Keratinocyte (primary cell): Measurements from ENCODE around the gene ARMS2. TPM values are rescaled to one million over a fixed set of nuclear protein-coding genes. Genes with fewer than 3 reads are reported as not detected.

Experiments
- DNase-seq: peaks from one replicate; pipeline ENCODE4 v3.0.0-alpha.2; 2011; ENCODE audit warnings: low read depth, missing footprints, low spot score
- FAIRE-seq: peaks from 2 replicates; lab custom pipeline; 2011; peaks lifted over from hg19 to GRCh38; lab: Jason Lieb, UNC
- H2AFZ ChIP-seq: 2 replicates; pipeline ENCODE4 v1.6.0; 2012; ENCODE audit warnings: low read length, control low read depth, inconsistent platforms; ENCODE audit not compliant: control insufficient read depth
- H3K27ac ChIP-seq: 2 replicates; pipeline ENCODE4 v1.5.1; 2011; ENCODE audit warnings: low read length; ENCODE audit not compliant: control insufficient read depth, insufficient read depth
- H3K27me3 ChIP-seq: 3 replicates; pipeline ENCODE4 v1.6.0; 2011; ENCODE audit warnings: low read length; ENCODE audit not compliant: control insufficient read depth, insufficient read depth; ENCODE audit errors: extremely low read depth
- H3K36me3 ChIP-seq, 2 experiments: 2 replicates in 1 of 2; 3 replicates in 1 of 2; pipeline ENCODE4 v1.5.1; 2011; ENCODE audit warnings: low read length in 2 of 2, mild to moderate bottlenecking in 1 of 2; ENCODE audit not compliant: control insufficient read depth in 2 of 2, insufficient read depth in 2 of 2; ENCODE audit errors: extremely low read depth in 1 of 2
- H3K4me1 ChIP-seq: 3 replicates; pipeline ENCODE4 v1.5.1; 2011; ENCODE audit warnings: low read length; ENCODE audit not compliant: control insufficient read depth, insufficient read depth; ENCODE audit errors: extremely low read depth
- H3K4me2 ChIP-seq: 3 replicates; pipeline ENCODE4 v1.6.0; 2011; ENCODE audit warnings: low read depth, low read length; ENCODE audit not compliant: control insufficient read depth, insufficient read depth; ENCODE audit errors: extremely low read depth
- H3K4me3 ChIP-seq, 3 experiments: fragments of 200-600 bp in 1 of 3; sonication (generic) in 1 of 3; 2 replicates in 2 of 3; 3 replicates in 1 of 3; pipeline ENCODE4 v1.5.1; 2011 to 2016; ENCODE audit warnings: low read length in 3 of 3, mild to moderate bottlenecking in 3 of 3, control low read depth in 2 of 3, inconsistent platforms in 1 of 3, low read depth in 1 of 3, mixed read lengths in 1 of 3, mixed run types in 1 of 3, moderate library complexity in 1 of 3; ENCODE audit not compliant: control insufficient read depth in 2 of 3, insufficient read depth in 2 of 3; ENCODE audit errors: extremely low read depth in 1 of 3
- H3K79me2 ChIP-seq: 2 replicates; pipeline ENCODE4 v1.6.0; 2012; ENCODE audit warnings: low read length; ENCODE audit not compliant: control insufficient read depth, insufficient read depth
- H3K9ac ChIP-seq: 3 replicates; pipeline ENCODE4 v1.6.0; 2011; ENCODE audit warnings: low read length; ENCODE audit not compliant: control insufficient read depth, insufficient read depth; ENCODE audit errors: extremely low read depth
- H3K9me1 ChIP-seq: 3 replicates; pipeline ENCODE4 v1.6.0; 2011; ENCODE audit warnings: low read length; ENCODE audit not compliant: control insufficient read depth, insufficient read depth; ENCODE audit errors: extremely low read depth
- H3K9me3 ChIP-seq: 2 replicates; pipeline ENCODE4 v1.5.1; 2012; ENCODE audit warnings: low read depth, low read length; ENCODE audit not compliant: control insufficient read depth
- H4K20me1 ChIP-seq: 3 replicates; pipeline ENCODE4 v1.6.0; 2011; ENCODE audit warnings: low read length; ENCODE audit not compliant: control insufficient read depth, insufficient read depth; ENCODE audit errors: extremely low read depth
- CTCF ChIP-seq, 3 experiments: IDR thresholded peaks in 1 of 3; conservative IDR thresholded peaks in 1 of 3; optimal IDR thresholded peaks in 1 of 3; 2 replicates in 2 of 3; 3 replicates in 1 of 3; pipeline versions ENCODE3 to v1.5.1; 2011; ENCODE audit warnings: low read length in 3 of 3, mild to moderate bottlenecking in 3 of 3, moderate library complexity in 2 of 3, control low read depth in 1 of 3, inconsistent platforms in 1 of 3; ENCODE audit not compliant: insufficient read depth in 2 of 3; ENCODE audit errors: extremely low read depth in 1 of 3
- EZH2 ChIP-seq: IDR thresholded peaks from one replicate; pipeline ENCODE4 v1.6.1; 2012; ENCODE audit warnings: inconsistent platforms, mild to moderate bottlenecking, low read length, moderate library complexity
- dilution Hi-C: fragments of 300-500 bp; cut with MboI; formaldehyde crosslinking; loops from one replicate; pipeline ENCODE4 v1.7.0; 2020; ENCODE audit warnings: low sequenced_read_pairs; ENCODE audit not compliant: extremely low pct_ligation_motif_present
- polyA plus RNA-seq, 5 experiments: library from polyadenylated mRNA; depleted of rRNA in 3 of 5; stranded (reverse) in 3 of 5; stranded (forward) in 1 of 5; unstranded in 1 of 5; fragments of >200 nt; gene quantifications; 1 replicate in 1 of 5; 2 replicates in 3 of 5; 3 replicates in 1 of 5; pipeline versions ENCODE4 v1.2.1 to v1.2.3, GENCODE V29; 2011 to 2012; ENCODE audit warnings: missing spikeins in 2 of 5, low read depth in 1 of 5, low replicate concordance in 1 of 5

Gene ARMS2
- polyA plus RNA-seq, 1 donor (not counting 4 experiments of a cell fraction or from before 2014, with no cell fraction given): 0.08 TPM

- Histone ChIP-seq H3K9ac (no peak overlapping the region), H4K20me1 (peaks cover 6% of the 10 kb centered on the region), H3K9me3 (no peaks in the 10 kb centered on the region), H3K27ac (no peak overlapping the region), H3K27me3 (no peaks in the 10 kb centered on the region), H3K9me1 (peaks cover 4% of the 10 kb centered on the region), H3K4me2 (peak overlapping the region; percentile 70), H3K4me1 (peaks cover 34% of the 10 kb centered on the region), H2AFZ (no peak overlapping the region), H3K4me3 (peak overlapping the region in 1 of 3 experiments; percentile 12), H3K79me2 (peaks cover 42% of the 10 kb centered on the region), H3K36me3 (peaks cover 0 to 1% of the 10 kb centered on the region in 2 experiments)
- TF ChIP-seq CTCF (optimal IDR thresholded peaks at IDR 0.05 in 1 of 3, IDR thresholded peaks at IDR 0.05 in 1 of 3, conservative IDR thresholded peaks at IDR 0.05 in 1 of 3; ENCODE audit: extremely low read depth in 1 of 3, insufficient read depth in 2 of 3, low read length in 3 of 3) (no peak), EZH2 (no peak)
- peak; percentile 84 for DNase-seq
- dilution Hi-C loops: no loop called here
- FAIRE-seq: peak; percentile 94
These were observed 21.9 kb downstream of the ARMS2 start for GRCh38 chr10:122476333-122476695.

GRCh38 chr10:122477436-122477835, 23.0 kb downstream of the ARMS2 start:
- peaks cover 4% of the 10 kb centered on the region for H3K9me1 ChIP-seq
- H3K36me3 ChIP-seq: peaks cover 1 to 6% of the 10 kb centered on the region in 2 experiments
- no peak overlapping the region for H3K4me3 ChIP-seq
- no peak for DNase-seq
- TF ChIP-seq EZH2: no peak
- no peak for TF ChIP-seq CTCF (optimal IDR thresholded peaks at IDR 0.05 in 1 of 3, IDR thresholded peaks at IDR 0.05 in 1 of 3, conservative IDR thresholded peaks at IDR 0.05 in 1 of 3; ENCODE audit: extremely low read depth in 1 of 3, insufficient read depth in 2 of 3, low read length in 3 of 3)
- no peak overlapping the region for H3K27ac ChIP-seq
- peaks cover 6% of the 10 kb centered on the region for H4K20me1 ChIP-seq
- no peaks in the 10 kb centered on the region for H3K9me3 ChIP-seq
- dilution Hi-C loops: no loop called here
- H3K79me2 ChIP-seq: peaks cover 37% of the 10 kb centered on the region
- no peak overlapping the region for H3K4me2 ChIP-seq
- H3K9ac ChIP-seq: no peak overlapping the region
- H3K27me3 ChIP-seq: no peaks in the 10 kb centered on the region
- FAIRE-seq: no peak
- H3K4me1 ChIP-seq: peaks cover 26% of the 10 kb centered on the region
- H2AFZ ChIP-seq: no peak overlapping the region
